HG03280 (cell line): ENCODE measurements around the gene DPF3.

Source experiments
- ATAC-seq: cut with Tn5 transposase; IDR thresholded peaks from one replicate; pipeline ENCODE4 v1.9.1; 2021; ENCODE audit warnings: mild to moderate bottlenecking, moderate library complexity; ENCODE audit not compliant: unreplicated experiment

DPF3 gene

DNA sequence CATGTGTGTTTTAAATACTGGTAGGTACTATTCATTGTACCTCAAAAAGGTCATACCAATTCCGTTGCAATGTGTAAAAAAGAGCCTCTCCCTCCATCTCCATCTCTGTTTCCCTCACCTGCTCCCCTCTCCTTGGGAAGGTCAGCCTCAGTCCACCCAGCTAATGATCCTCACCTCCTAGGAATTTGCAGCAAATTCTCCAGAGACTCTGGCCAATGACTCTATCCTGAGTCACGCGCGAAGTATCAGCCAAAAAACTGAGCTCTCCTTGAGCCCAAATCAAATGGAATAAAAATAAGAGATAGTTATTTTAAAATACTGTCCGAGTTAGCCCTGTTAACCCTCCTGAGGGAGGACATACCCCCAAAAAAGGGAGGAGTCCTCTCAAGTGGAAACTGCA is 148.4 kb downstream of the DPF3 start:
- ATAC-seq = no peak

DNA sequence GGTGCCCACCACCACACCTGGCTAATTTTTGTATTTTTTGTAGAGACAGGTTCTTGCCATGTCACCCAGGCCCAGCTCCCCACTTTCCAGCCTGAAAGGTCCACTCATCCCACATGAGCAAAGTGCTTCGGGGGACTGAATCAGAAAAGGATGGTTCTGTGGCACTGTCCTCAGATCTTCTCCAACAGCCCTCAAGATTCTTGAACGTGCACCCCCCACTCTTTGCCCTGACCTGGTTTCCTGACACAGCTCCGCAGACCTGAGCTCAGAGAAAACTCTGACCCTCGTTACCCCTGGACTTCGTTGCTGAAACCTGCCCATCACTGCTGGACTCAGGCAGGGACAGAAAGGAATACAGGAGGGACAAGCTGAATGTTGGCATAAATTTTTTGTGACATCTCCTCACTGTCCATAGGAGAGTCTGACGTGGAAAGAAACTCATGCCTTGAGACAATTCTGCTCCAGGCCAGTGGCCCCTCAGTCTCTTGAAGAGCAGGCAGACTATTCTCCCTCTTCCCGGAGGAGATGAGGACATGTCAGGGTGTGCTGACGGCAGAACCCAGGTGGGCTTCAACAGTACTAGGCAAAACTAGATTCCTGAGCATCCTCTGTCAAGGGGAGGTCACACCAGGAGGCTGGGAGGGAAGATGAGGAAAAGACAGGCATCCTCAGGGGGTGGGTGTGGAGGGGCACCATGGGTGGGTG is 149.3 kb downstream of the DPF3 start:
- no peak for ATAC-seq

DNA sequence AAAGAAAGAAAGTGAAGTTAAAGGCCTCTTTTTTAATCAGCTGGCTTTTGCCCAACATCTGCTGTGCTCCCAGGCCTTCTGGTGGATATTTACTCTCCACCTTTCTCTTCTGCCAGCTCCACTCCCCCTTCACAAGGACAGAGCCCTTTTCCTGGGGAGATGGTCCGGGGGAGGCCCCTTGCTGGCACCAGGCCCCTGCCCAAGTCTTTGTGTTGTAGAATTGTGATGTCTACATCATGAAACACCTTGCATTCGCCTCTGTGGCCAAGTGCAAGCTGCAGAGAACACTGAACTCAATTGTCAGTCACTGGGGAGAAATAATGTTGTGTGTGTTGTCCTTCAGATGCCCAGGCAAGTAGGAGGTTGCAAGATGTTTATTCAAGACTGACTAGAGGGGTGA is 150.3 kb downstream of the DPF3 start:
- no peak for ATAC-seq

DNA sequence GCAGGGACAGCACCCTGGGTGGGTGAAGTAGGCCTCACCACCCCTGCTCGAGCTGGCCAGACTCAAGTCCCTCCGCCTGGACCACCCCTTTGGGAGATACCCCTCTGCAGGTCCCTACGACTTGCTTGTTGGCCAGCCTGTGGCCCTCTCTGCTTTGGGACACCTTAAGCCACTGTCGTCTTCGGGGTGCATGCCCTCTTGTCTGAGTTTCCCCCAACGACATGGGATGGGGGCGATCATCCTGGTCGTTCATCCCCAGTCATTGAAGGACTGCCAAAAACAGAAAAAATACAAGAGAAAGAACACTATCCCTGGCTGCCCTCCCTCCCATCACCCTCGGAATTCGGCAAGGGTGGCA is 151.1 kb downstream of the DPF3 start:
- ATAC-seq = no peak

DNA sequence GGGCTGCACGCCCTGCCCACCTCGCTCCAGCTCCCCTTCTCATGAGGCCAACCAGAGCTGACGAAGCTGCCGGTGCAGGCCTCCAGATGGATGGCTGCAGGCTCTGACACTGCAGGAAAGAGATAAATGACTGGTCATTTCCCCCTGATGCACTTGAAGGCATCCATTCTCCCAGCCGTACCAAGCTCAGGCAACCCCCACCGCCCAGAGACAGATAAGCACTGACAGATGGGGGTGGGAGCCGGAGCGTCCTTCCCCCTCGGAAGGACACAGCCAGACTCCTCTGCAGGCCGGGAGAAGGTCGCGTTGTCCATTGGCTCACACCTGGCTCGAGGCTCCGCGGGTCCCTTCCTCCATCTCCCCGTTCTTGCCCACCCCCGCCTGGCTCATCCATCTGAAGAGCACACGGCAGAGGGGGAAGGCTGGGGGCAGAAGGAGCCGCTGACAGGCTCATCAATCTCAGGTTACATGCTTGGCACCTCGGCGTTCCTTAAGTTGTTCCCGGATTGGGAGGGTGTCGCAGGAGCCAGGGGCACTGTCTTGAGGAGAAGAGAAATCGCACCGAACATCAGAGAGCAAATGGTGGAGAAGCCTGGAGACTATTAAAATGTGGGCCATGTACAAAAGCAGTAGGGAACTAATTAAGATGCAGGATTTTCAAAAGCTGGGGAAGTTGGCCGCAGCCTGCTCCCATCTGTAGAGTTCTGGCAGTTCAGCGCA is 151.6 kb downstream of the DPF3 start:
- no peak for ATAC-seq

DNA sequence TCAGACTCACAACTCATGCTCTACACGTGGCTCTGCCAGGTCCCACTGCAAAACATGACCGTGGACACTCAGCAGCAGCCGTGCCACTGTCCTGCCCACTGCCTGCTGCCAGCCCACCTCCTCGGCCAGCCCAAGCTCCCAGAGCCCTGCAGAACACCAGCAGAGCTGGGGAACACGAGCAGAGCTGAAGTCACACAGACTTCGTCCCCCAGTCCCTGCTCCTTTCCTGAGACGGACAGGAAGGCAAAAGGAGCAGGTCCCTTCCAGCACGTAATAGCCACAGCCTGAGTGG is 152.1 kb downstream of the DPF3 start:
- ATAC-seq = no peak

DNA sequence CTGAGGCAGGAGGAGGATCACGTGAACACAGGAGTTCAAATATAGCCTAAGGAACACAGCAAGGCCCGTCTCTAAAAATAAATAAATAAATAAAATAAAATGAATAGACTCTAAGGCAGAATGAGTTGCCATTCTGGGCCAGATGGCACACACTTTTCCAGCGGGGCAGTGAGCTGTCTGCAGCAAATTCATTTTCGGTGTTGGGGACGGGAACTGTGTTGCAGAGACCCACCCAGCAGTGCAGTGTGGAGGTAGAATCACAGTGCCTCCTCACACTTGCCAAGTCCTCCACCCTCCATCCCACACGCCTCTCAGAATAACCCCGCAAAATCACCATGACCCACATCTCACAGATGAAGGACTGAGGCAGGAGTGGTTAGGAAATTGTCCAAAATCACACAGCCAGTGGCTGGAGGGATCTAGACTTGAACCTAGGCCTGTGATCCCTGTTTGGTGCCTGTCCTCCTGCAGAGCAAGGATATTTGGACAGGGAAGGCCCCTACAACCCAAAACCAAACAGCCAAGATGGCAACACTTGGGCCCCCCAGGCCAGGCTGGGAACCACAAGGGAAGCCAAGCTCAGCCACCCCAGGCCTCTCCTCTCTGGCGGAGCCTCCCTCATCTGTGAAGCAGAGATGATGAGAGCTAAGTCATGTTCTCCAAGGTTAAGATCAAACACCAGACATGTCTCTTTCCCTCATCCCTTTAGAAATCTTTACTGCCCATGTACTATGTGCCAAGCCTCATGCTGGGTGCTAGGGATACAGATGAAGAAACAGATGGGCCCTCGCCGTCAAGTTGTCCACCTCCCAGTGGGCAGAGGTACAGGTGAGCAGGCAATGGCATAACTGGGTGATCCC is 152.7 kb downstream of the DPF3 start:
- no peak for ATAC-seq

DNA sequence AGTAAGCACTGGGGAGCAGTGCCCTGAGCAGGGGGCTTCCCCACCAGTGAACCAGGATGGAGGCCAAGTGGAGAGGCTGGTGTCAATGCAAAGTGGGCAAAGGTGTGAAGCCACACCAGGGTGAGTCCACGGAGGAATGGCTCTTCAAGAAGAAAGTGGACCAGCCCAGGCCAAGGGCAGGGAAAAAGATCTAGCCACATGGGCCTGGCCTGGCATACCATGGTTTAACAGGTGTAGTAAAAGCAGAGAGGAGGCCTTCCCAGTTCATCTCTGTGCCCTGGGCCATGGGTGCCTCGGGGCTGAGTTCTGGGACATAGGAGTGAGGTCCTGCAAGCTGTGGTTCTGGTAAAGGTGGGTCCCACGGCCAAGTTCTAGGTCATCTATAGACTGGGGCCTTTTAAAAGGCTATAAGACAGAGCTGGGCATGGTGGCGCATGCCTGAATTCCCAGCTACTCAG is 153.4 kb downstream of the DPF3 start:
- ATAC-seq = no peak

DNA sequence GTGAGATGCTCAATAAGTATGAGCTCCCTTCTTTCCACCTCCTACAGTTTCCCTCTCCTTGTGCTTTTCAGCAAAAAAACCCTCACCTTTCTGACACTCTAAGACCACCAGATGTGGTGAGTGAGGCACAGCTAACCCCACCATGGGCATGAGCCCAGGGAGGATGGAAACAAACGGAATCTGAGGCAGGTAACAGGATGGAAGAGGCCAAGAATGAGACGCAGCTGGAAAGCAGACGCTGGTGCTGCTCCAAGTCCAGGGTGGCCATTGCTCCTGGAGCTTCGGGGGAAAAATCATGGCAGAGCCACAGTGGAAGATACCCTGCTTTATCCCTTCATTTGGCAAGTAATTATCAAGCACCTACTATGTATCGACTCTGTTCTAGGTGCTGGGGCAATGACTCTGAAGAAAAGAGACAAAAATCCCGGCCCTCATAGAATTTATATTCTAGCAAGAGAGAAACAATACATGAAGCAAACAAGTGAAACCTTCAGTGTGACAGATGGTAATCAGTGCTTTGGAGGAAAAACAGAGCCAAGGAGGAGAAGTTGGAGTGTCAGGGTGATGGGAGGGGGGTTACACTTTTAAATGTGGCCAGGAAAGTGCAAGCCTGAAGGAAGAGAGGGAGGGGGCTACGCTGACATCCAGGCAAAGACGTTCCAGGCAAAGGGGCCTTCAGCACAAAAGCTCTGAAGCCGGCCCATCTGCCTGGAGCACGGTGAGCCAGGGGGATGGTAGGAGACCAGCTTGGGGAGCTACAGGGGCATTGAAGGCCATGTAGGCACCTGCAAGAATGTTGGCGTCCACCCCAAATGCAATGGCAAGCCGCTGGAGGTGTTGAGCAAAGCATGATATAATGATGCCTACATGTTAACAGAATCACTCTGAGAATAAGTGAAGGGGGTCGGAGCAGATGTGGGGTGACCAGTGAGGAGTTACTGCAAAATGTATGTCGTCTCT is 154.2 kb downstream of the DPF3 start:
- no peak for ATAC-seq

DNA sequence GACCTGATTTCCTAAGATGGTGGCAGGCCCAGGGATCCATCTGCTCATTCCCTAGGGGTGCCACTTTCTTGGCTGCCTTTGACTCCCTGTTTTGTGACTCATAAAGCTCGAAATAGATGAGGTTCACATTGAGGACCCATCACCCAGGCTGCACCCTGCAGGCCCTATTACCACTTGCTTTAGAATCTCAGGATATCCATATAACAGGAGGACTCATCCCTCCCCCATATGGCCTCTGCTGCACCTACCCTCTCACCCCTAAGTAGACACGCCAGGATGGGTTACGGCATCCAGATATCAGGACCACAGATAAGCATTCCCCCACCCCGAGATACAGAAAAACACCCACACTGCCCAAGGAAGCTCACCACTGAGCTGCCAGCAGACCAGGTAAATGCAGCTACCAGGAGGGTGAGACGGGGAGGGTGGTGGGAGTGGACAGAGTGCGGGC is 155.7 kb downstream of the DPF3 start:
- ATAC-seq = no peak

DNA sequence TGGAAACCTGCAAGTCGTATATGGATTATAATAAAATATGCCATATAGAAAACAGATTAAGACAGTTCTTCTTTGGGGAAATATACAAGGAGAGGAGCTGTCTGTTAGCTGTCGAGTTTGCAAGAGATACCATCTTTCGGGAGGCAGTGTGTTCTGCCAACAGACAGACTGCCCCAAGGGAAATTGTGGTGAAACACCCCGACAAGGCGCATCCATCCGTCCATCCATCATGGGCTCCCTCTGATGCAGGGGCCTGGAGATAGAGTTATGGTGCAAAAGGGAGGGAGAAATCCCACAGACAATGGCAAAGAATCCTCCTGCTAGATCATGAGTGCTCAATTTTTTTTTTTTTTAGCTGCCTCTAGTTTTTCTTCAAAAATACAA is 156.3 kb downstream of the DPF3 start:
- ATAC-seq = no peak

DNA sequence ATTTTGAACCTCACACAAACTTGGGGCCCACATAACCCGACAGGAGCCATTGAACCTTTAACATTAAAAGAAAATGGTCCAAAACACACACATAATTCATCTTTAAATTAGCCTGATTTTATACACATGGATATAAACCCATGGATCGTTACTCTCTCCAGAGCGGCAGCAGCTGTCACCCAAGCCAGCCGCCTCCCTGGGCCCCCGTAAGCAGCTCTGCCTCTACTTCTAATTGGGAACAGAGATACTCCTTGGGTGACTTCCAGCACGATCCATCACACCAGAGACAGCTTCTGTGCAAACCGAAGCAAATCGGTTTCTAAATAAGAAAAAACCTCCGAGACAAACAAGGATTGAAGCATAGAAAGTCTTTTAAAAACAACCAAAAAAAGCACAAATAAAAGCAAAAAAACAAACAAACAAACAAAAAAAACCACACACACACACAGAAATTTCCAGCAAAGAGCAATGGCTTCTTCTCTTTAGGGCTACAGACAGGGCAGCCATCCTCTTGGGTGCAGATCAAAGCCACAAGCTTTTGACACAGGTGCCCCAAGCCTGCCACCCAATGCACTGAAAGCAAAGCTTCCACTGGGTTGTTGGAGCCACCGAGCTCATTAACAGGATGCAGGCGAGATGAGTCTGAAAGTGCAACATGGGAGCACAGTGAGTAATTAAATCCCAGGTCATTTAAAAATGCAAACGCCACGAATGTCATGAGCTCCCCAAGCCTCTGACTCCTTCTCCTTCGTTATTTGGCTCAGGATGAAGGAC is 156.9 kb downstream of the DPF3 start:
- ATAC-seq = no peak

DNA sequence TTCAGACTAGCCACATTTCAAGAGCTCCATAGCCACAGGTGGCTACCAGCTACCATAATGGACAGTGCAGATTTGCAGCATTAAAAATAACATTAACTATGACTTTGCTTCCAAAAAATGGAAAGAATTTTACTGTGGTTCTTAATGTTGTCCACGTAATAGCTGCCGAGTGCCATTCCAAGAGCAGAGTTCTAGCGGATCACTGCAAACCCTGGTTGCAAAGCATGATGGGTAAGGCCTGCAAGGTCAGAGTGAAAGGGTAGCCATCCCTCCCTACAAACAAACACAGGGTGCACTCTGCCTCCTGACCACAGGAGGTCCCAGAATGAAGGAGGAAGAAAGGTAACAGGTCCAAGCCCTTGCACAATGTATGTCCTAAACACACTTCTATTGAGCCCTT is 157.6 kb downstream of the DPF3 start:
- no peak for ATAC-seq

DNA sequence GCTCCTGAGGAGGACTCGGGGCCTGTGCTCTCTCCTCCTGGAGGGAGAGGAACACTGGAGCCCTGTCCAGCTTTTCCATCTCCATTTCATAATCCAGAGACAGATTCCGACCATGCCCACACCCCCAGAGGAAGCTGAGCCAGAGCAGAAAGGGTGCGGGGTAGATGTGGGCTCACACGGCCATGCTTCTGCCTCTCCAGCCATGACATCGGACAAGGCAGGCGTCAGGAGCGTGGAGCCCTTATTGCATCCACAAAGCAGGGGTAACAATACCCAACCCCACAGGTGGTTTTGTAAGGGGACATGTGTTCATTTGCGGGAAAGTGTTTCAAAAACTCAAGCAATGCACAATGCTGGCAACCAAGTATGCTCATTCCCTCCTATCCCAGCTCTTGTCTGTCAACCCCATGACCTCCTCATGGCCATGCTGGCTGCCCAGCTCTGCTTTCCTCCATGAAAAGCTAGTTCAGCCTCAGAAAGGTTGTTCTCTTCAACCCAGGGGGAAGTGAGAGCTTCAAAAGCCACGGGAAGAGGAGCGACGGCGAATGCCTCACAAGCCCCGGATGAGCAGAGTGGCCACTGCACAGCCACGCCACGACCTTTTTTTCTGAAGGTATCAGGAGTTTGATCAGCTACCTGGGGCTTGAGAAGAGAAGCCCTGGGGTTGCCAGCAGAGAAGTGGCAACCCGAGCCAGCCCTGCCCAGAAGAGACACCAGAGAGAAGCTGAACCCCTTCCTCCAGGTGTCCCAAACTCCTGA is 161.7 kb downstream of the DPF3 start:
- no peak for ATAC-seq

DNA sequence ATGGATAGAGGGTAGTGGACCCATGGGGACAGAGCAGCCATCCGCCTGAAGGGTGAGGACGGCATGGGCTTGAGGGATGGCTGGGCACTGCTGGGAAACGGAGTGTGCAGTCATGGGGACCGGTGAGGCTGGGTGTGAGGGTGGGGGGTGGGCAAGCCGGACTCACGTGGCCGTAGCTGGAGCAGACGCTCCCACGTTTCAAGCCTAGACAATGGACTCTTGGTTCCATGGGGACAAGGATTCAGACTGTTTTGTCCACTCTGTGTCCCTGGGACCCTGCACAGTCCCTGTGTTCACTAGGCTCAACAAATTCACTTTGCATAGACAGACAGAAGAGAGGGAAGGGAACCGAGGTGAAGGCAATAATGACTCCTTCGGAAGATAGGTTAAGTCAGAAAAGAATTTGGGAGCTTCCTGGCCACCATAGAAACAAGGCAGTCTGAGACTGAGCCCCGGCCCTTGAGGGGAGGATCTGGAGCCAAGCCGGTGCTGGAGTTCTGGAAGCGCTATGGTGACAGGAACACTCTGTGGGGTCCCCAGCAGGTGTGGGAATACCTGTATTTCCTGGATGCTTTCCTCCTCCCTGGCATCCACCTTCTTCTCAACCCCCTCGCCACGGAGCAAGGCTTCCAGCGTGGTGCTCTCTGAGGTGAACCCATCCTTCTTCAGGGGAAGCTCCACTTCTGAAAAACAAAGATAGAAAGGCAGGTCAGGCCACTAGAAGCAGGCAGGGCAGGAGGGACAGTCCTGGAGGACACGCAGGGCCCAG is 162.5 kb downstream of the DPF3 start:
- ATAC-seq = no peak

DNA sequence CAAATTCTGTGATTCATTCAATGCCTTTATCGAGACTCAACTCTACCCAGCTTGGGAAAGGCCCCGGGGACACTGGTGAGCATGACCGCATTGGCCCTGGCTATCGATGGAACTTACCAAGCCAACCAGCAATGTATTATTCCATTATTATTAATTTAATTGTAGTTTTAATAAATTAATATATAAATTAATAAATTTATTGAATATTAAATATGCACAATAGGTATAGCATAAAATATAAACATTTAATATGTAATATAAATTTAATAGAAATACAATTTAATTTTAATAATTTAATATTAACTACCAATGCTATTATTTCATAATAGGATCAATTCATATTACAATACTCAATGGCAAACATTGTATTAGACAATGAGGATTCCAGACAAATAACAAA is 163.4 kb downstream of the DPF3 start:
- no peak for ATAC-seq

DNA sequence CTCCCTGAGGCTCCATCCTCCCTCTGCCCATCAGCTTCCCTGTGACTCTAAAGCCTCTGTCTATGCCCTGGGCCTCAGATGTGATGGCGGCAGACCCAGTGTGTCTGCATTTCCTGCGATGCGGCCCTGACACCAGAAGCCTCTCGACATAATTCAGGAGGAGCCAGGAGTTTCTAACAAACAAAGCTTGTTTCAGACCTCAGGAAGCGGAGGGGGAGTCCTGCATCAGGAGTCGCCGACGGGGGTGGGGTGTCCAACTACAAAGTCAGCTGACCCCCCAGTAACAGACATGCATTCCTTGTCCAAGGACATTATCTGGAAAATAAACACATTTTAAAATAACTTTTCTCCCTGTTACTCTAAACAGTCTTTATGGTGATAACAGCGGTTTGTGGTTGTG is 167.5 kb downstream of the DPF3 start:
- no peak for ATAC-seq

DNA sequence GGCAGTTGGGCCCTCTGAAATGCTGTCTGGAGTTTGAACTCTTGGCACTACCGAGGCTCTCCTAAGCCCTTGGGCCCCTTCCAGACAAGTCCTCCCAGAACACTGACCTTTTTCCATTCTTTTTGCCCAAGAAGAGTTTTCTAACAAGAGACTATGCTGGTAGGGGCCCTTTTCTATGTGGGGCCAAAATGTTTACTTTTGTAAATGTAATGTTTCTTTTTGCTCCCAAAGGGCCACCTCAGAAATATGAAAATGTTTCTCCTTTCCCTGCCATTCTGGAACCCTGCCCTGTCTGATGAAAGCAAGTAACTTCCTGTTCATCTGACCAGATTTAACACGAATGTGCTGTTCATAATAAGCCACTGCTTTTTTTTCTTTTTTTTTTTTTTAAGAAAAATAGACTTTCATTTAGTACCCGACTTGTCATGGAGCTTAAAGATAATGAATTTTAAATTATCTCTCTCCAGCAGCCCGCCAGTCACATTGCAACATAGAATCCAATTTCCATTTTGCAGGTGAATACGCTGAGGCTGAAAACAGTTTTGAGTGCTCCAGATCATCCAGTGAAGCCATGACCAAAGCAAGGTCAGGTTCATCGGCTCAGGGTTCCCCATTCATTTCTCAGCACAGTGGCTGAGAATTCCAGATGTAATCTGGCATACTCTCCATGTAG is 169.9 kb downstream of the DPF3 start:
- ATAC-seq = no peak
